Activated naive CD4-positive, alpha-beta T cell treated with anti-CD3 and anti-CD28 coated beads for 36 hours (primary cell): ENCODE data around the gene XRCC5. TPM values are rescaled to one million over a fixed set of nuclear protein-coding genes. Genes with fewer than 3 reads are reported as not detected.

Source experiments
- CTCF ChIA-PET: fragments of 350-600 bp; sonication (Branson Sonifier 250); formaldehyde crosslinking; loops from one replicate; lab custom pipeline; 2021; ENCODE audit warnings: antibody characterized with exemption; lab: Charles Lee
- DNase-seq: peaks from one replicate; pipeline ENCODE4 v3.0.0-alpha.2; 2020
- H3K27ac Mint-ChIP-seq: one replicate; pipeline ENCODE4 v1.8.0; 2021; ENCODE audit warnings: mild to moderate bottlenecking, mixed read lengths
- H3K27me3 Mint-ChIP-seq: one replicate; pipeline ENCODE4 v1.8.0; 2021; ENCODE audit warnings: low read depth, mixed read lengths
- H3K36me3 Mint-ChIP-seq: one replicate; pipeline ENCODE4 v1.8.0; 2021; ENCODE audit warnings: low read depth, mixed read lengths
- H3K4me1 Mint-ChIP-seq: one replicate; pipeline ENCODE4 v1.8.0; 2021; ENCODE audit warnings: low read depth, mixed read lengths
- H3K4me3 Mint-ChIP-seq: one replicate; pipeline ENCODE4 v1.8.0; 2021; ENCODE audit warnings: mild to moderate bottlenecking, moderate library complexity, mixed read lengths
- H3K9me3 Mint-ChIP-seq: one replicate; pipeline ENCODE4 v1.8.0; 2021; ENCODE audit warnings: mixed read lengths
- intact Hi-C: fragments of 100-400 bp; cut with micrococcal nuclease; formaldehyde crosslinking; loops from one replicate; pipeline ENCODE4 v1.15.1; 2023
- total RNA-seq, 2 experiments: library from RNA; stranded (reverse); gene quantifications; one replicate each; pipeline ENCODE4 v1.2.3, GENCODE V29; 2021

Gene XRCC5
- total RNA-seq, 2 experiments from 2014 or later = 486 to 495 TPM

GRCh38 chr2:216222650-216223352, 113.7 kb downstream of the XRCC5 start:
- H3K9me3 Mint-ChIP-seq = no peaks in the 10 kb centered on the region
- DNase-seq = peak; percentile 56
- H3K4me1 Mint-ChIP-seq = peaks cover 28% of the 10 kb centered on the region
- H3K27ac Mint-ChIP-seq = peak overlapping the region; percentile 41
- no peak overlapping the region for H3K4me3 Mint-ChIP-seq
- CTCF ChIA-PET = interaction anchor here (0.7 to 2.7 kb wide), 9 partner anchors 12 to 444 kb away, joined by 3 to 43 read pairs (median 3); no protein-coding TSS in a partner anchor
- intact Hi-C loops = loop anchor here (1.0 to 5.0 kb wide), 8 partner anchors 16 to 444 kb away; no protein-coding TSS in a partner anchor
- H3K27me3 Mint-ChIP-seq = no peaks in the 10 kb centered on the region
- H3K36me3 Mint-ChIP-seq = peaks cover 2% of the 10 kb centered on the region

GRCh38 chr2:216224388-216224787, 115.2 kb downstream of the XRCC5 start:
- Mint-ChIP-seq H3K4me3 (no peak overlapping the region), H3K9me3 (no peaks in the 10 kb centered on the region), H3K4me1 (peaks cover 21% of the 10 kb centered on the region), H3K27ac (no peak overlapping the region), H3K36me3 (peaks cover 2% of the 10 kb centered on the region), H3K27me3 (no peaks in the 10 kb centered on the region)
- DNase-seq = no peak
- intact Hi-C loops = loop anchor here (5.0 kb wide), 2 partner anchors 58 to 253 kb away; no protein-coding TSS in a partner anchor
- CTCF ChIA-PET = no interaction called here

- Mint-ChIP-seq H3K4me3 (no peak overlapping the region), H3K4me1 (no peaks in the 10 kb centered on the region), H3K9me3 (peaks cover 15% of the 10 kb centered on the region), H3K36me3 (peaks cover 6% of the 10 kb centered on the region), H3K27ac (peak overlapping the region; percentile 39), H3K27me3 (no peaks in the 10 kb centered on the region)
- intact Hi-C loops = no loop called here
- CTCF ChIA-PET = no interaction called here
- DNase-seq = no peak
Measured at GRCh38 chr2:216229277-216229914, 120.2 kb downstream of the XRCC5 start.

GRCh38 chr2:216231867-216232266, 122.7 kb downstream of the XRCC5 start:
- H3K36me3 Mint-ChIP-seq = peaks cover 6% of the 10 kb centered on the region
- no peaks in the 10 kb centered on the region for H3K27me3 Mint-ChIP-seq
- intact Hi-C loops = no loop called here
- H3K27ac Mint-ChIP-seq = no peak overlapping the region
- DNase-seq = no peak
- no peaks in the 10 kb centered on the region for H3K4me1 Mint-ChIP-seq
- peaks cover 15% of the 10 kb centered on the region for H3K9me3 Mint-ChIP-seq
- H3K4me3 Mint-ChIP-seq = no peak overlapping the region
- CTCF ChIA-PET = interaction anchor here (0.6 kb wide), 1 partner anchor 31 kb away, joined by 5 read pairs; no protein-coding TSS in a partner anchor

- Mint-ChIP-seq H3K27ac (no peak overlapping the region), H3K36me3 (peaks cover 6% of the 10 kb centered on the region), H3K4me3 (no peak overlapping the region), H3K27me3 (no peaks in the 10 kb centered on the region), H3K9me3 (peaks cover 15% of the 10 kb centered on the region), H3K4me1 (no peaks in the 10 kb centered on the region)
- DNase-seq = no peak
- intact Hi-C loops = no loop called here
- CTCF ChIA-PET = interaction anchor here (0.8 kb wide), 1 partner anchor 44 kb away, joined by 3 read pairs; no protein-coding TSS in a partner anchor
Measured at GRCh38 chr2:216232721-216233120, 123.6 kb downstream of the XRCC5 start.

- Mint-ChIP-seq H3K4me3 (no peak overlapping the region), H3K27me3 (no peaks in the 10 kb centered on the region), H3K9me3 (peaks cover 15% of the 10 kb centered on the region), H3K27ac (no peak overlapping the region), H3K4me1 (no peaks in the 10 kb centered on the region), H3K36me3 (peaks cover 6% of the 10 kb centered on the region)
- CTCF ChIA-PET = no interaction called here
- intact Hi-C loops = no loop called here
- DNase-seq = no peak
Measured at GRCh38 chr2:216233281-216233995, 124.3 kb downstream of the XRCC5 start.

- intact Hi-C loops = no loop called here
- Mint-ChIP-seq H3K4me3 (no peak overlapping the region), H3K27me3 (no peaks in the 10 kb centered on the region), H3K36me3 (peaks cover 6% of the 10 kb centered on the region), H3K4me1 (no peaks in the 10 kb centered on the region), H3K9me3 (peaks cover 15% of the 10 kb centered on the region), H3K27ac (no peak overlapping the region)
- no peak for DNase-seq
- CTCF ChIA-PET = interaction anchor here (1.4 kb wide), 1 partner anchor 12 kb away, joined by 3 read pairs; no protein-coding TSS in a partner anchor
Measured at GRCh38 chr2:216234106-216234505, 125.0 kb downstream of the XRCC5 start.

- CTCF ChIA-PET = interaction anchor here (1.4 kb wide), 1 partner anchor 13 kb away, joined by 3 read pairs; no protein-coding TSS in a partner anchor
- Mint-ChIP-seq H3K4me3 (no peak overlapping the region), H3K9me3 (peaks cover 15% of the 10 kb centered on the region), H3K36me3 (peaks cover 6% of the 10 kb centered on the region), H3K27ac (no peak overlapping the region), H3K27me3 (no peaks in the 10 kb centered on the region), H3K4me1 (no peaks in the 10 kb centered on the region)
- intact Hi-C loops = no loop called here
- no peak for DNase-seq
Measured at GRCh38 chr2:216235462-216235861, 126.3 kb downstream of the XRCC5 start.

GRCh38 chr2:216235896-216236295, 126.7 kb downstream of the XRCC5 start:
- Mint-ChIP-seq H3K9me3 (peaks cover 15% of the 10 kb centered on the region), H3K4me3 (no peak overlapping the region), H3K27me3 (no peaks in the 10 kb centered on the region), H3K27ac (no peak overlapping the region), H3K4me1 (no peaks in the 10 kb centered on the region), H3K36me3 (peaks cover 6% of the 10 kb centered on the region)
- CTCF ChIA-PET = no interaction called here
- DNase-seq = no peak
- intact Hi-C loops = no loop called here

GRCh38 chr2:216236486-216236885, 127.3 kb downstream of the XRCC5 start:
- Mint-ChIP-seq H3K27ac (no peak overlapping the region), H3K36me3 (peaks cover 6% of the 10 kb centered on the region), H3K4me1 (no peaks in the 10 kb centered on the region), H3K4me3 (no peak overlapping the region), H3K9me3 (peaks cover 15% of the 10 kb centered on the region), H3K27me3 (no peaks in the 10 kb centered on the region)
- intact Hi-C loops = no loop called here
- CTCF ChIA-PET = no interaction called here
- DNase-seq = no peak

GRCh38 chr2:216242365-216242764, 133.2 kb downstream of the XRCC5 start:
- H3K27me3 Mint-ChIP-seq = no peaks in the 10 kb centered on the region
- no peak overlapping the region for H3K27ac Mint-ChIP-seq
- no peak for DNase-seq
- no peaks in the 10 kb centered on the region for H3K9me3 Mint-ChIP-seq
- intact Hi-C loops = no loop called here
- CTCF ChIA-PET = interaction anchor here (1.3 kb wide), 1 partner anchor 27 kb away, joined by 5 read pairs; no protein-coding TSS in a partner anchor
- no peaks in the 10 kb centered on the region for H3K36me3 Mint-ChIP-seq
- H3K4me1 Mint-ChIP-seq = peaks cover 6% of the 10 kb centered on the region
- H3K4me3 Mint-ChIP-seq = no peak overlapping the region

- no peak for DNase-seq
- no peaks in the 10 kb centered on the region for H3K9me3 Mint-ChIP-seq
- H3K4me1 Mint-ChIP-seq = peaks cover 6% of the 10 kb centered on the region
- no peaks in the 10 kb centered on the region for H3K36me3 Mint-ChIP-seq
- CTCF ChIA-PET = no interaction called here
- no peaks in the 10 kb centered on the region for H3K27me3 Mint-ChIP-seq
- no peak overlapping the region for H3K27ac Mint-ChIP-seq
- no peak overlapping the region for H3K4me3 Mint-ChIP-seq
- intact Hi-C loops = no loop called here
Measured at GRCh38 chr2:216243026-216243425, 133.9 kb downstream of the XRCC5 start.
